Caco-2 (cell line): Measurements from ENCODE around the gene SLC4A4. TPM values are rescaled to one million over a fixed set of nuclear protein-coding genes. Genes with fewer than 3 reads are reported as not detected.

Source experiments
- BruUV-seq: library from RNA; stranded (reverse); fragments of 400-500 nt; replicated peaks from 2 replicates; lab custom pipeline; 2021; lab: Mats Ljungman, UMichigan
- CTCF ChIA-PET: fragments of 300-600 bp; sonication (Branson Sonifier 250); formaldehyde crosslinking; loops from one replicate; lab custom pipeline; 2022; ENCODE audit warnings: antibody characterized with exemption; lab: Charles Lee
- POLR2A ChIA-PET: fragments of 300-600 bp; sonication (Branson Sonifier 250); formaldehyde crosslinking; loops from one replicate; lab custom pipeline; 2022; ENCODE audit warnings: antibody characterized with exemption; lab: Charles Lee
- DNase-seq, 2 experiments: peaks; one replicate each; pipeline versions ENCODE4 v3.0.0 to v3.0.0-alpha.2; 2020 to 2022
- H3K27me3 ChIP-seq: replicated peaks from 2 replicates; pipeline ENCODE4 v1.6.0; 2011; ENCODE audit warnings: low read length; ENCODE audit not compliant: control insufficient read depth, insufficient read depth
- H3K36me3 ChIP-seq: 2 replicates; pipeline ENCODE4 v1.5.1; 2011; ENCODE audit warnings: low read length; ENCODE audit not compliant: control insufficient read depth, insufficient read depth
- H3K4me1 ChIP-seq: fragments of 250-450 bp; sonication (Bioruptor Pico); 2 replicates; pipeline ENCODE4 v1.5.1; 2020; ENCODE audit warnings: mild to moderate bottlenecking
- H3K4me3 ChIP-seq: 2 replicates; pipeline ENCODE4 v1.5.1; 2011; ENCODE audit warnings: low read depth, mild to moderate bottlenecking, control low read depth, low read length
- H3K9me3 ChIP-seq: fragments of 250-450 bp; sonication (Bioruptor Pico); 2 replicates; pipeline ENCODE4 v1.5.1; 2020; ENCODE audit warnings: mild to moderate bottlenecking, moderate library complexity
- H3K27ac Mint-ChIP-seq: one replicate; pipeline ENCODE4 v1.8.0; 2022; ENCODE audit warnings: mixed read lengths; ENCODE audit not compliant: unreplicated experiment
- H3K27me3 Mint-ChIP-seq: one replicate; pipeline ENCODE4 v1.8.0; 2022; ENCODE audit warnings: mixed read lengths; ENCODE audit not compliant: insufficient read depth, unreplicated experiment
- H3K36me3 Mint-ChIP-seq: one replicate; pipeline ENCODE4 v1.8.0; 2022; ENCODE audit warnings: mild to moderate bottlenecking, mixed read lengths; ENCODE audit not compliant: insufficient read depth, unreplicated experiment
- H3K4me1 Mint-ChIP-seq: one replicate; pipeline ENCODE4 v1.8.0; 2022; ENCODE audit warnings: low read depth, mixed read lengths; ENCODE audit not compliant: unreplicated experiment
- H3K4me3 Mint-ChIP-seq: one replicate; pipeline ENCODE4 v1.8.0; 2022; ENCODE audit warnings: mild to moderate bottlenecking, moderate library complexity, mixed read lengths; ENCODE audit not compliant: unreplicated experiment
- H3K9me3 Mint-ChIP-seq: one replicate; pipeline ENCODE4 v1.8.0; 2022; ENCODE audit warnings: mixed read lengths; ENCODE audit not compliant: unreplicated experiment
- CTCF ChIP-seq, 2 experiments: fragments of 200-600 bp in 1 of 2; IDR thresholded peaks; 1 replicate in 1 of 2; 2 replicates in 1 of 2; pipeline versions ENCODE4 v1.5.1 to v1.8.0; 2011 to 2022; ENCODE audit warnings: antibody characterized with exemption in 1 of 2, control low read depth in 1 of 2, inconsistent platforms in 1 of 2, low read depth in 1 of 2, low read length in 1 of 2, mild to moderate bottlenecking in 1 of 2, moderate library complexity in 1 of 2; ENCODE audit not compliant: insufficient read depth in 1 of 2, severe bottlenecking in 1 of 2, unreplicated experiment in 1 of 2
- intact Hi-C: fragments of 100-400 bp; cut with micrococcal nuclease; formaldehyde crosslinking; loops from one replicate; pipeline ENCODE4 v1.10.0; 2022; ENCODE audit not compliant: unreplicated experiment
- total RNA-seq: library from RNA; stranded (reverse); gene quantifications from 2 replicates; pipeline ENCODE4 v1.2.3, GENCODE V29; 2022

SLC4A4 gene
- total RNA-seq, 1 experiment from 2014 or later: 0.29 TPM

- H3K9me3 ChIP-seq: no peaks in the 10 kb centered on the region
- Mint-ChIP-seq H3K36me3 (no peaks in the 10 kb centered on the region), H3K4me3 (no peak overlapping the region), H3K9me3 (no peaks in the 10 kb centered on the region), H3K4me1 (no peaks in the 10 kb centered on the region), H3K27ac (no peak overlapping the region), H3K27me3 (no peaks in the 10 kb centered on the region)
- H3K4me3 ChIP-seq: no peak overlapping the region
- TF ChIP-seq CTCF (IDR thresholded peaks at IDR 0.05; ENCODE audit: insufficient read depth in 1 of 2, low read depth in 1 of 2, low read length in 1 of 2, severe bottlenecking in 1 of 2, unreplicated experiment in 1 of 2): no peak
- no peak for DNase-seq
- intact Hi-C loops: no loop called here
- no peaks in the 10 kb centered on the region for H3K4me1 ChIP-seq
- CTCF ChIA-PET: no interaction called here
- BruUV-seq: no TSS peak
- POLR2A ChIA-PET: no interaction called here
- H3K36me3 ChIP-seq: no peaks in the 10 kb centered on the region
- no peaks in the 10 kb centered on the region for H3K27me3 ChIP-seq
These were observed 134.9 kb downstream of the SLC4A4 start for GRCh38 chr4:71473541-71474240.

GRCh38 chr4:71474731-71475130 lies 135.9 kb downstream of the SLC4A4 start:
- ChIA-PET CTCF (no interaction called here), POLR2A (no interaction called here)
- Mint-ChIP-seq H3K27ac (no peak overlapping the region), H3K9me3 (no peaks in the 10 kb centered on the region), H3K4me3 (no peak overlapping the region), H3K27me3 (no peaks in the 10 kb centered on the region), H3K4me1 (no peaks in the 10 kb centered on the region), H3K36me3 (no peaks in the 10 kb centered on the region)
- BruUV-seq: no TSS peak
- no peak for DNase-seq
- intact Hi-C loops: no loop called here
- H3K9me3 ChIP-seq: no peaks in the 10 kb centered on the region
- no peaks in the 10 kb centered on the region for H3K4me1 ChIP-seq
- no peak overlapping the region for H3K4me3 ChIP-seq
- no peaks in the 10 kb centered on the region for H3K36me3 ChIP-seq
- no peaks in the 10 kb centered on the region for H3K27me3 ChIP-seq
- TF ChIP-seq CTCF (IDR thresholded peaks at IDR 0.05; ENCODE audit: insufficient read depth in 1 of 2, low read depth in 1 of 2, low read length in 1 of 2, severe bottlenecking in 1 of 2, unreplicated experiment in 1 of 2): no peak

- H3K4me3 ChIP-seq: no peak overlapping the region
- CTCF ChIA-PET: no interaction called here
- no peak for DNase-seq
- H3K36me3 Mint-ChIP-seq: no peaks in the 10 kb centered on the region
- H3K27me3 ChIP-seq: no peaks in the 10 kb centered on the region
- no peaks in the 10 kb centered on the region for H3K4me1 Mint-ChIP-seq
- H3K27me3 Mint-ChIP-seq: no peaks in the 10 kb centered on the region
- intact Hi-C loops: no loop called here
- H3K9me3 Mint-ChIP-seq: no peaks in the 10 kb centered on the region
- no peak overlapping the region for H3K4me3 Mint-ChIP-seq
- H3K36me3 ChIP-seq: no peaks in the 10 kb centered on the region
- H3K4me1 ChIP-seq: no peaks in the 10 kb centered on the region
- no peak overlapping the region for H3K27ac Mint-ChIP-seq
- no peak for TF ChIP-seq CTCF (IDR thresholded peaks at IDR 0.05; ENCODE audit: insufficient read depth in 1 of 2, low read depth in 1 of 2, low read length in 1 of 2, severe bottlenecking in 1 of 2, unreplicated experiment in 1 of 2)
- no peaks in the 10 kb centered on the region for H3K9me3 ChIP-seq
- BruUV-seq: no TSS peak
- POLR2A ChIA-PET: no interaction called here
These were observed 137.4 kb downstream of the SLC4A4 start for GRCh38 chr4:71476240-71476639.
